Measurements from ENCODE around the gene PM20D2.

Gene PM20D2

DNA sequence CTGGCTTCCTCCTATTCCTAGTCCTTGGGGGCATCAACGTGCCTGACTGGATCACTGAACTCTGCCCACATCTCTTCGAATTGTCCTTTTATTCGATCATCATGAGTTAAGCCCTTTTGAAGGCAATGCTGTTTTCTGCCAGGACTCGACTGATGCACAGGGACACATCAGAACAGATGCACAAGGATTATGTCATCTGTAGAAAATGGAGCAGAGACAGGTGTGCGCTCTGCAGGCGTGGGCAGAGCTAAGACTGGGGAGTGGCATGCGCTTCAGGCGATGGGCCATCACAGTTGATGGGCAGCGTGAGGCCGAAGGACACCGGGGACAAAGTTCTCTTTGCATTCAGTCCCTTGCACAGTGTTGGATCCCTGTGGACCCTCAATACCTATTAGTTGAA, 58.2 kb downstream of the PM20D2 start:
- no peak for DNase-seq

DNA sequence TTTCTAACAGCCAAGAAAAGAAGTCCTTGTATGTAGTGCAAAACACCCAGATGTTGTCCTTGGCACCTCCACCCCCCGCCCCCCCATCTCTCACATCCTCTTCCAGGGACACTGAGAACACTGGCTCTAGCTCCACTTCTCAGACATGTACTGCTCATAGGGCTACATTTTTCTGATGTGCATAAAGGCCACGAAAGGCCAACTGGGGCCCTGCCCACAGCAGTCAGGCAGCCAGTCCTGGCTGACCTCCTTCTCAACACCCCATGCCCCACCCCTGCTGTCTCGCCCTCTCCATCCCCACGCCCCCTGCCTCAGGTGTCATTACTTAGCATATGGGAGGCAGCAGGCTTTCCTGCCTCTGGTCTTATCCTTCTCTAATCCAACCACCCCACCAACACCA, 60.0 kb downstream of the PM20D2 start:
- DNase-seq: no peak

- DNase-seq: no peak
Measured at GRCh38 chr6:89208551-89208950, 62.7 kb downstream of the PM20D2 start.

GRCh38 chr6:89209457-89209856, 63.6 kb downstream of the PM20D2 start:
- DNase-seq: no peak

DNA sequence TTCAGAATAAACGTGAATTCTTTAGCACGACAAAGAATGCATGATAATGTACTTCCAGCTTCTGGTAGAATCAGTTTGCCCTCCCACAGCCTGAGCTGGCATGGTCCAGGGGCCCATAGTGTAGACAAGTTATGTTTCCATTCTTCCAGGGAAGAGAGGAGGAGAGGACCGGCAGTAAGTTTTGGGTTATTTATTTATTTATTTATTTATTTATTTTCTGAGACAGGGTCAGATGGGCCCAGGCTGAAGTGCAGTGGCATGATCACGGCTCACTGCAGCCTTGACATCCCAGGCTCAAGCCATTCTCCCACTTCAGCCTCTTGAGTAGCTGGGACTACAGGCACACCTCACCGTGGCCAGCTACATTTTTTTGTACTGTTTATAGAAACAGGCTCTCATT, 66.6 kb downstream of the PM20D2 start:
- no peak for DNase-seq

- no peak for DNase-seq
Measured at GRCh38 chr6:89214197-89214596, 68.3 kb downstream of the PM20D2 start.
